Measurements from ENCODE around the gene CCDC116. TPM values are rescaled to one million over a fixed set of nuclear protein-coding genes. Genes with fewer than 3 reads are reported as not detected.

The CCDC116 gene
- total and polyA plus RNA-seq, 2 experiments from 2014 or later, result 0.57 to 0.94 TPM

DNA sequence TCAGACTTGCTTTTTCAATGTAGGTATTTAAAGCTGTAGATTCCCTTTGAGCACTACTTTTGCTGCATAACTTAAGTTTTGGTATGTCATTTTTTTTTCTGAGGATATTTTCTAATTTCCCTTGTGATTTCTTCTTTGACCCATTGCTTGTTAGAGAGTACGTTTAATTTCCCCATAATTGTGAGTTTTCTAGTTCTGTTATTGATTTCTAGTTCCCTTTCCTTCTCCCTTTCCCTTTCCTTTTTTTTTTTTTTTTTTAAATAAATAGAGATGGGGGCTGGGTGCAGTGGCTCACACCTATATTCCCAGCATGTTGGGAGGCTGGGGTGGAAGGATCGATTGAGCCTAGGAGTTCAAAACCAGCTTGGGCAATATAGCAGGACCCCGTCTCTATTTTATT is 34.3 kb upstream of the CCDC116 start:
- Histone ChIP-seq H3K4me1 (ENCODE audit: low read depth) (no peaks in the 10 kb centered on the region), H3K36me3 (peaks cover 18% of the 10 kb centered on the region)
- no peak for DNase-seq (ENCODE audit: low read depth in 1 of 2, low spot score in 1 of 2)

DNA sequence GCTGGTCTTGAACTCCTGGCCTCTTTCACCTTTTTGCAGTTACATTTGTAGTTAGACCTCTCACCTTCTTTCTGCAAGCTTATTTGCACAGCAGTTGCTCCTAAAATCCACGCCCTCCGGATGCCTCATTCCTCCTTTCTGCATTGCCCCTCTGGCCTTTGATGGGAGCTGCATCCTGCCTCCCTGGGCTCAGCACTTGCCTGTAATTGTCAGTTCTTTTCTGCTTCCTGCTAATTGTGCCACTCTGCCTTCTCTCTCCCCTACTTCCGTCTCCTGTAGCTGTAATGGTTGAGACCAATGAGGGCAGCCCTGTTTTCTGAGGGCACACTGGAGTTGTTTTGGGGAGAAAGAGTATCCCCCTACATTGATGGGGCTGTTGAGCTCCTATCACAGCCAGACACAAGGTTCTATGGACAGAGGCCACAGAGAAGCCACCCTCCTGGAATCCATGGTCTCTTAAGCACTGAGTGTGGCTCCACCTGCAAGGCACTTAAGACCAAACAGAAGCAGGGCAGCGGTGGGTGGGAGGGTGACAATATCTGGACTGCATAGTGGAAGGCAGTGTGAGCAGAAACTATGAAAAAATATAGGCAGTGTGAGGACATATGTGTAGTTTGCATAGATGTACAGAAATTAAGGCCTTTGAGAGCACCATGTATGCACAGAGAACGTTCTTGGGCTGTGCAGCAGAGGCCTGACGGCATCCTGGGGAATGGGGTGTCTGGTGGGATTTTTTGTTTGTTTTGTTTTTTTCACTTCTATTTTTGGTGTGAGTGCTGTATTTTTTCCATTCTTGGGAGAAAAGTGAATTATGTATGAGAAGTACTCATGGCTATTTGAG is 33.3 kb upstream of the CCDC116 start:
- H3K36me3 ChIP-seq, result peaks cover 15% of the 10 kb centered on the region
- peak overlapping the region; percentile 48 for H3K27ac ChIP-seq
- DNase-seq (ENCODE audit: low read depth in 1 of 2, low spot score in 1 of 2), result no peak
- H3K4me1 ChIP-seq (ENCODE audit: low read depth), result no peaks in the 10 kb centered on the region
- no peak overlapping the region for H3K4me3 ChIP-seq
- no peak for TF ChIP-seq CTCF (IDR thresholded peaks at IDR 0.05; ENCODE audit: low read depth, low read length)
- H3K9me3 ChIP-seq (ENCODE audit: low read depth), result no peaks in the 10 kb centered on the region
- H3K27me3 ChIP-seq, result no peaks in the 10 kb centered on the region

More for the DNA sequence above, 34.3 kb upstream of the CCDC116 start:
- Histone ChIP-seq H3K4me3 (no peak overlapping the region), H3K27ac (no peak overlapping the region), H3K9me3 (ENCODE audit: low read depth) (no peaks in the 10 kb centered on the region), H3K27me3 (no peaks in the 10 kb centered on the region)
- no peak for TF ChIP-seq CTCF (IDR thresholded peaks at IDR 0.05; ENCODE audit: low read depth, low read length)

- Histone ChIP-seq H3K36me3 (no peaks in the 10 kb centered on the region), H3K9me3 (ENCODE audit: low read depth) (no peaks in the 10 kb centered on the region), H3K27ac (no peak overlapping the region), H3K27me3 (no peaks in the 10 kb centered on the region), H3K4me1 (ENCODE audit: low read depth) (no peaks in the 10 kb centered on the region), H3K4me3 (no peak overlapping the region)
- DNase-seq (ENCODE audit: low read depth in 1 of 2, low spot score in 1 of 2), result no peak
- TF ChIP-seq CTCF (IDR thresholded peaks at IDR 0.05; ENCODE audit: low read depth, low read length), result no peak
Observed at GRCh38 chr22:21602579-21602978, 30.0 kb upstream of the CCDC116 start.

GRCh38 chr22:21603973-21604372 is 28.6 kb upstream of the CCDC116 start:
- no peak overlapping the region for H3K27ac ChIP-seq
- TF ChIP-seq CTCF (IDR thresholded peaks at IDR 0.05; ENCODE audit: low read depth, low read length), result no peak

DNA sequence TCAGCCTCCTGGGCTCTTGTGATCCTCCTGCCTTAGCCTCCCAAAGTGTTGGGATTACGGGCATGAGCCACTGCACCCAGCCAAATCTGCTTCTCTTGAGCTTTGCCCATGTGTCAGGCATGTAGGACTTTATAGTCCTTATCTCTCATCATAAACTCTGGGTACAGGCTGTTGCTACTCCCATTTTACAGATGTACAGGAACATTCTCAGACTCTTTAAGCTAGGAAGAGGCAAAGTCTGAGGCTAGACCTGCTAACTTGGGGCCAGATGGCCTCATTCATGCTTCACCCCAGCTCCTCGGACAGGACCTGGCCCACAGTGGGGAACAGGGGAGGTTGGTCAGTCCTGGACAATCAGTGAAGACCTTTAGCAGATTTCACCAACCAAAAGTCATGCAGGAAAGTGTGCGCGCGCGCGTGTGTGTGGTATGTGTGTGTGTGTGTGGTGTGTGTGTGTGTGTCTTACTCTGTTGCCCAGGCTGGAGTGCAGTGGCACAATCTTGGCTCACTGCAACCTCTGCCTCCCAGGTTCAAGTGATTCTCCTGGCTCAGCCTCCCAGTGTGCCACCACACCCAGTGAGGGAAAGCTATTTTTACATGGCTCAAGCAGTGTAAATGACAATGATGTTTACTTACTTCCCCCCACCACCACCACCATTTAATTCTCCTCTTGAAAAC is 26.5 kb upstream of the CCDC116 start:
- Histone ChIP-seq H3K36me3 (no peaks in the 10 kb centered on the region), H3K9me3 (ENCODE audit: low read depth) (no peaks in the 10 kb centered on the region), H3K27ac (no peak overlapping the region), H3K4me3 (no peak overlapping the region), H3K4me1 (ENCODE audit: low read depth) (no peaks in the 10 kb centered on the region), H3K27me3 (no peaks in the 10 kb centered on the region)
- TF ChIP-seq CTCF (IDR thresholded peaks at IDR 0.05; ENCODE audit: low read depth, low read length), result no peak
- no peak for DNase-seq (ENCODE audit: low read depth in 1 of 2, low spot score in 1 of 2)

More at GRCh38 chr22:21603973-21604372, 28.6 kb upstream of the CCDC116 start:
- H3K4me1 ChIP-seq (ENCODE audit: low read depth), result no peaks in the 10 kb centered on the region
- H3K4me3 ChIP-seq, result no peak overlapping the region
- no peaks in the 10 kb centered on the region for H3K9me3 ChIP-seq (ENCODE audit: low read depth)
- H3K27me3 ChIP-seq, result no peaks in the 10 kb centered on the region
- no peaks in the 10 kb centered on the region for H3K36me3 ChIP-seq
- DNase-seq (ENCODE audit: low read depth in 1 of 2, low spot score in 1 of 2), result no peak

Measured in cardiac muscle cell (in vitro differentiated cells and primary cell).